Inferior parietal cortex (tissue), 1 donor: Measurements from ENCODE around the gene NRG3.
"Not testable (repeated sequence)": the region's sequence is repeated elsewhere in the genome, so short reads cannot be mapped to it uniquely, and the experiment has no call there.

Experiments
- DNase-seq: peaks from one replicate; pipeline ENCODE4 v3.0.0-alpha.2; 2016; ENCODE audit errors: extremely low spot score

The NRG3 gene

GRCh38 chr10:82278401-82279182, 403.6 kb downstream of the NRG3 start:
- no peak for DNase-seq

GRCh38 chr10:82282782-82283456, 407.9 kb downstream of the NRG3 start:
- DNase-seq, result no peak

DNA sequence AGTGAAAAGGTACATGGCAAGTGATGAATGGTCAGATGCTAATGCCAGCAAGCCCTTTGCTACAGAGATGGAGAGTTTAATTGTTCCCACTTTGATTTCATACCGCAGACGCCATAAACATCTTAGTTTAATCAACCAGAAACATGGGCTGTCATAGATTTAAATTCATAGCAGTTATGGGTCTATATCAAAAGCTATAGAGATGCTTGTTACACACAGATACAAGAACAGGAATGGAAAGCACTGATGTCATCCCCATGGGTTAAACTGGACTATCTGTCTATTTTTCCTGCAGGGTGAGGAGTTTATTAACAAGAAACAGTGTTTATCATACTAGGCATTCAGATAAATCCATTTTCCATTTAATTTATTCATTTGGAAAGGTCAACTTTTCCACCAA, 409.2 kb downstream of the NRG3 start:
- no peak for DNase-seq

DNA sequence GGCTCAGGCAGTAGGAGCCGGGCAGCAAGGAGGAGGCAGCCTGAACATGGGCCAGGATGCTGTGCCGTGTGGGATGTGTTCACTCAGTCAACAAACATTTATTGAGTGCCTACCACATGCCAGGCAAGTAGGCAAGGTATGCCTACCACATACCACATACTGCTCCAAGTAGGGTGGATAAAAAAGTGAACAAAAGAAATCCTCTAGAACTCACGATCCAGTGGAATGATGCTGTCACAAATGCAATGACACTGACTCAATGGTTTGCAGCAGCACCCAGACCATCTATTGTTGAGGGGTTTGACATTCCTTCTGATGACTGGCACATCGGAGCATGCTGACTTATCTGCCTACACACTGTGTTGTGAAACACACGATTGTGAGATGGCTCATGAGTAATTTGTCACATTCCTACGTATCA, 413.5 kb downstream of the NRG3 start:
- DNase-seq, result no peak

DNA sequence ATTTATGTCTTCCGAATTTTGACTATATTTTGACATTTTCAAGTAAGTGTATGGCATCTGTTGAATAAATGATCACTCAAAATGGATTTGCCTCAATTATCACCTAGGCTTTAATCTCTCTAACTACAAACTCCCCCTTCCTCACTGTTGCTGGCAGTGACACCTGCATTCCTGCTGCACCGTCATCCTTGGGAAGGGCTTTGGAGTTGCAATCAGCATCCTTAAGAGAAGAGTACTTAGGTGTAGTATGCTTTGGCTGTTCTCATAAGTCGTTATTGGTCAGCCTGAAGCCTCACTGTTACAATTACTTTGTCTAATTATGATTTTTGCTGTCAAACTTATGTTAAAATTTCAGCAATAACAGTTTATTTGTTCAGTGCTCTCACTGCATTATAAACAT, 415.0 kb downstream of the NRG3 start:
- no peak for DNase-seq

- DNase-seq, result no peak
These were observed 419.9 kb downstream of the NRG3 start for GRCh38 chr10:82294874-82295378.

DNA sequence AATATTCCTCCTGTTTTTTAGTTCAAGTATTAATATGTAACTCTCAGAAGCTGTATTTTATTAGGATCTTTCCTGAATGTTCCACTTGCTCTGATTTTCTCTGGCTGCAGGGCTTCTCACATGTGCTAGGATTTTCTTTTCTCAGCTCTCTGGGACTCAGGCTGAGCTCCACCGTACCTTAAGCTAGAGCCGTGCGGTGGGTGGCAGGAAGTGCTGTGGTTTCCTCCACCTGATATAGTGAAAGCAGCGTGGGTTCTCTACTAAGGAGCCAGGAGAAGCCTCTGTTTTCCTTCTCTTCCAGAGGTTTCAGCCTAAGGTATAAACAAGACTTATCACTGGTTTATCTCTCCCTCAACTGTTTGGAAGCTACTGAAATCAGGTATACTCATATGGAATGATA, 433.6 kb downstream of the NRG3 start:
- no peak for DNase-seq

GRCh38 chr10:82310839-82311238, 435.8 kb downstream of the NRG3 start:
- DNase-seq, result no peak

DNA sequence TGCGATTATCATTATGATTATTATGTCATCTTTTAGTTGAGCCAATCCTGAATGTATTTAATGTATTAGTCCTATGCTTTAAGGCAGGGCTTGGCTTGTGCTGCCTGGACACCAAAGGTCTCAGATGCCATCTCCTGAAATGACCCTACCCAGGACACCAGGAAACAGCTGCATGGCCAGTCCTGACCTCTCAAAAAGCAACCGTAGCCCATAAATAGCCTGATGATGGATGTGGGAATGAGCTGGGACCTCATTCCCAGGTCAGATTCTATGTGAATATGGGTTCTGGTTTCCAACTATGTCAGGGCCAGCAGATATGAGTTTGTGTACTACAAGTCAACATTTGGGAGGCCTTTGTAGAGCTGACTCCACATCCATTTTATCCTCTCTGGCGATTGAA, 438.4 kb downstream of the NRG3 start:
- no peak for DNase-seq

GRCh38 chr10:82318534-82318933, 443.5 kb downstream of the NRG3 start:
- peak; percentile 34 for DNase-seq

DNA sequence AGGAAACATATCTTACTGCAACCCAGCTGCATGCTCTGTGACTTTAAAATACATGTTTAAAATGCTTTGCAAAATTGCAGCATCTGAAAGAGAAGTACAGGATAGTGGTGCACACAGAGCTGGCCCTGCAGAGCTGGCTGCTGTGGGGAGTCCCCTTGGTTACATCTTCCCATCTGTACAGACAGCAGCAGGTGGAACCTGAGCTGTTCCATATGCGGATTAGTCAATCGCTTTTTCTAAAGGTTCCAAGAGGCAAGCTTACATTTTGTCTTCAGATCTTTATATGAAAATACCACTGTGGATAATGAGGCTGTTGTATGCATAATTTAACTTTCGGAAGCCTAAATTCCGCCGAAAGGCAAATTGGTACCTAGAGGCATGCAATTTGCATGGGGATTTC, 444.1 kb downstream of the NRG3 start:
- peak; percentile 41 for DNase-seq

- DNase-seq, result no peak
These were observed 444.6 kb downstream of the NRG3 start for GRCh38 chr10:82319562-82319961.

- no peak for DNase-seq
These were observed 446.7 kb downstream of the NRG3 start for GRCh38 chr10:82321724-82322123.

- no peak for DNase-seq
These were observed 456.7 kb downstream of the NRG3 start for GRCh38 chr10:82331716-82332115.

- DNase-seq, result no peak
These were observed 460.8 kb downstream of the NRG3 start for GRCh38 chr10:82335831-82336230.

- no peak for DNase-seq
These were observed 465.2 kb downstream of the NRG3 start for GRCh38 chr10:82340166-82340565.

DNA sequence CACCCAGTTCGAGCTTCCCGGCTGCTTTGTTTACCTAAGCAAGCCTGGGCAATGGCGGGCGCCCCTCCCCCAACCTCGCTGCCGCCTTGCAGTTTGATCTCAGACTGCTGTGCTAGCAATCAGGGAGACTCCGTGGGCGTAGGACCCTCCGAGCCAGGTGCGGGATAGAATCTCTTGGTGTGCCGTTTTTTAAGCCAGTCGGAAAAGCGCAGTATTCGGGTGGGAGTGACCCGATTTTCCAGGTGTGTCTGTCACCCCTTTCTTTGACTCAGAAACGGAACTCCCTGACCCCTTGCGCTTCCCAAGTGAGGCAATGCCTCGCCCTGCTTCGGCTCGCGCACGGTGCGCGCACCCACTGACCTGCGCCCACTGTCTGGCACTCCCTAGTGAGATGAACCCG, 474.6 kb downstream of the NRG3 start:
- not testable (repeated sequence) for DNase-seq

GRCh38 chr10:82353381-82353780, 478.4 kb downstream of the NRG3 start:
- no peak for DNase-seq

- DNase-seq, result no peak
These were observed 483.6 kb downstream of the NRG3 start for GRCh38 chr10:82358486-82359099.

- no peak for DNase-seq
These were observed 486.3 kb downstream of the NRG3 start for GRCh38 chr10:82361256-82361655.

DNA sequence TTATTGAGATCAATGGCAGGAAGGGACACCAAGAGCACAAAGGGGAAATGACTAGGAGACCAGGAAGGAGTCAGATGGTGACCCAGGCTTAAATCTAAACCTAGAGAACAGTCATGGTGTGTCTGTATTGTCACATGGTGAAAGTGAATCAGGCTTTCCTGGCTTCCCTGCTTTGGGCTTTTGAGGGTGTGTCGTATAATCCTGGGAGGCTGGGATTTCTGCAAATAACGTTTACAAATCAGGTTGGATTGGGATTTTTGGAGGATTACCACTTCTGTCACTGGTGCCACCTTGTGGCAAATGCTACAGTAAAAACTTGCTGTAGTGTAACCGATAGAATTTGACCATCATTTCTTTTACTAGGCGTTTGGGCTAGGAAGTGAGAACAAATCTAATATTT, 502.6 kb downstream of the NRG3 start:
- DNase-seq, result peak; percentile 36

GRCh38 chr10:82378146-82378545, 503.2 kb downstream of the NRG3 start:
- peak; percentile 64 for DNase-seq

GRCh38 chr10:82383350-82383749, 508.4 kb downstream of the NRG3 start:
- no peak for DNase-seq
